ENCODE results near the gene SMG1. TPM values are rescaled to one million over a fixed set of nuclear protein-coding genes. Genes with fewer than 3 reads are reported as not detected.

The SMG1 gene
- total RNA-seq, 1 donor from 2014 or later = 41.2 TPM

DNA sequence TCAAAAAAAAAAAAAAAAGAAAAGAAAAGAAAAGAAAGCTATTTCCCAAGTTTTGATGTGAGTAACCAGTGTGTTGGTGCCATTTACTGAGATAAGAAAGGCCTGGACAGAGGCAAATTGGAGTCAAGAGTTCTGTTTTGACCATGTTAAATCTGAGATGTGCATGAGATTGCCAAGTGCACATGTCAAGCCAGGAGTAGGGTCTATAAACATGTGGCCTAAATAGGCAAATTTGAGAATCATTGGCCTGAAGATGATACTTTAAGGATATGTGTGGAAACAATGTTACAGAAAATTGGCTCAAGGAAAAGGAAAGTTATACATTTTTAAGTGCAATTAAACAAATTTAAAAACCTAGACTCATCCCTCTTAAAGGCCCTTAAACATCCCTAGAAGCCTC is 15.3 kb upstream of the SMG1 start:
- no peak for DNase-seq
- TF ChIP-seq, protein P1, sequence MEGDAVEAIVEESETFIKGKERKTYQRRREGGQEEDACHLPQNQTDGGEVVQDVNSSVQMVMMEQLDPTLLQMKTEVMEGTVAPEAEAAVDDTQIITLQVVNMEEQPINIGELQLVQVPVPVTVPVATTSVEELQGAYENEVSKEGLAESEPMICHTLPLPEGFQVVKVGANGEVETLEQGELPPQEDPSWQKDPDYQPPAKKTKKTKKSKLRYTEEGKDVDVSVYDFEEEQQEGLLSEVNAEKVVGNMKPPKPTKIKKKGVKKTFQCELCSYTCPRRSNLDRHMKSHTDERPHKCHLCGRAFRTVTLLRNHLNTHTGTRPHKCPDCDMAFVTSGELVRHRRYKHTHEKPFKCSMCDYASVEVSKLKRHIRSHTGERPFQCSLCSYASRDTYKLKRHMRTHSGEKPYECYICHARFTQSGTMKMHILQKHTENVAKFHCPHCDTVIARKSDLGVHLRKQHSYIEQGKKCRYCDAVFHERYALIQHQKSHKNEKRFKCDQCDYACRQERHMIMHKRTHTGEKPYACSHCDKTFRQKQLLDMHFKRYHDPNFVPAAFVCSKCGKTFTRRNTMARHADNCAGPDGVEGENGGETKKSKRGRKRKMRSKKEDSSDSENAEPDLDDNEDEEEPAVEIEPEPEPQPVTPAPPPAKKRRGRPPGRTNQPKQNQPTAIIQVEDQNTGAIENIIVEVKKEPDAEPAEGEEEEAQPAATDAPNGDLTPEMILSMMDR (IDR thresholded peaks at IDR 0.05; ENCODE audit: borderline replicate concordance) = no peak
- Histone ChIP-seq H3K9me3 (replicated peaks) (no peaks in the 10 kb centered on the region), H3K27ac (replicated peaks) (no peak overlapping the region), H3K27me3 (ENCODE audit: low read depth) (no peaks in the 10 kb centered on the region), H3K4me1 (peaks cover 3% of the 10 kb centered on the region), H3K4me3 (no peak overlapping the region), H3K36me3 (no peaks in the 10 kb centered on the region)
- intact Hi-C loops (cut with micrococcal nuclease) = no loop called here

DNA sequence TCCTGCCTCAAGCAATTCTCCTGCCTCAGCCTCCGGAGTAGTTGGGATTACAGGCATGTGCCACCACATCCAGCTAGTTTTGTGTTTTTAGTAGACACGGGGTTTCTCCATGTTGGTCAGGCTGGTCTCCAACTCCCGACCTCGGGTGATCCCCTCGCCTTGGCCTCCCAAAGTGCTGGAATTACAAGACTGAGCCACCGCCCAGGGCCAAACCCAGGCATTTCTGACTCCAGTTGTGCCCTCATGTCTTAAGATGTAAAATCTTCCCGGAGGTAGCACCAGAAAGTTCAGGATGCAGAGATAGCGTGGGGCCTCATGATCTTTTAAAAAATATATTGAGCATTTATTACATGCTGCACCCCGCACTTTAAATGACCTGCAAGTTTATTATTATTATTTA is 12.8 kb upstream of the SMG1 start:
- no peak for DNase-seq
- Histone ChIP-seq H3K36me3 (no peaks in the 10 kb centered on the region), H3K4me1 (no peaks in the 10 kb centered on the region), H3K27me3 (ENCODE audit: low read depth) (no peaks in the 10 kb centered on the region), H3K27ac (replicated peaks) (no peak overlapping the region), H3K4me3 (no peak overlapping the region), H3K9me3 (replicated peaks) (no peaks in the 10 kb centered on the region)
- intact Hi-C loops (cut with micrococcal nuclease) = no loop called here
- TF ChIP-seq, protein P1 (IDR thresholded peaks at IDR 0.05; ENCODE audit: borderline replicate concordance) = no peak

DNA sequence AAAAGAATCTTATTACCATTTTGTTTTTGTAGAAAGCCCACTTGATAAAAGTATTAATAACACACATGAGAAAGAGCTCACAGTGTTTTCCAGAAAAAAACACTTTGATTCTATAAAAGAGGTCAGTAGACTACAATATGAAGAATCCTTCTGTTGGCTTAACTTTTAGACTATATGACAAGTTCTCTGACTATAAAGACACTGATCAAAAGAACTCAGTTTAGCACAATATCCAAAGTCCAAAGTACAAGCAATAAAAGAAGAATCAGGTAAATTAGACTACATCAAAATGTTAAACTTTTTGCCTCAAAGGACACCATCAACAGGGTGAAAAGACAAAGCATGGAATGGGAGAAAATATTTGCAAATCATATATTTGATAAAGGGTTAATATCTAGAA is 11.2 kb upstream of the SMG1 start:
- Histone ChIP-seq H3K4me3 (no peak overlapping the region), H3K27me3 (ENCODE audit: low read depth) (no peaks in the 10 kb centered on the region), H3K27ac (replicated peaks) (no peak overlapping the region), H3K9me3 (replicated peaks) (no peaks in the 10 kb centered on the region), H3K36me3 (no peaks in the 10 kb centered on the region), H3K4me1 (peaks cover 10% of the 10 kb centered on the region)
- DNase-seq = no peak
- intact Hi-C loops (cut with micrococcal nuclease) = no loop called here
- TF ChIP-seq, protein P1 (IDR thresholded peaks at IDR 0.05; ENCODE audit: borderline replicate concordance) = no peak

DNA sequence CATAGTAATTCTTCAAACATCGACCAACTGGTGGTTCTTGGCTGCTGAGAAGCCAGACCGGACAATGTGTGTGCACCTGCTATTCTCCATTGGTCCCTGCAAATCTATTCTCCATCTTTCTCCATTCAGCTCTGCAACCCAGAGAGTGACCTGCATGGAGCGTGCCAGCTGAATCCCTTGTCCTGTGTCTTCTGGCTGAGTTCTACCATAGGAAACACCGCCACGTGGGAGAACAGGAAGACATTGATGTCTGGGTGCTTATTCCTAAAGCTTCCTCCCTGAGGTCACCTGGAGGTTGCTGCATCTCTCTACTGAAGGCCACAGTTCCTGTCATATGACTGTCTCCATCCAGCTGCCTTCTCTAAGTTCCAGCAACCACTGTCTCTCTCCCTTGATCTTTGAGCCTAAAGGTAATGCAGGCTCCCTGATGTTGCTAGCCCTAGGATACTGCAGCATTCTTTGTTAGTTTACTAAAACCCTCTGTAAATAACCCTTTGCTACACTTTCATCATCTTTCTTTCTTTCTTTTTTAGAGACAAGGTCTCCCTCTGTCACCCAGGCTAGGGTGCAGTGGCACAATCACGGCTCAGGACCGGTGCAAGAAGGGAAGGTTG is 10.6 kb upstream of the SMG1 start:
- H3K4me3 ChIP-seq = no peak overlapping the region
- TF ChIP-seq, protein P1 (IDR thresholded peaks at IDR 0.05; ENCODE audit: borderline replicate concordance) = no peak
- DNase-seq = no peak
- no peak overlapping the region for H3K27ac ChIP-seq (replicated peaks)
- no peaks in the 10 kb centered on the region for H3K36me3 ChIP-seq
- H3K9me3 ChIP-seq (replicated peaks) = no peaks in the 10 kb centered on the region
- H3K4me1 ChIP-seq = peaks cover 14% of the 10 kb centered on the region
- intact Hi-C loops (cut with micrococcal nuclease) = no loop called here
- no peaks in the 10 kb centered on the region for H3K27me3 ChIP-seq (ENCODE audit: low read depth)

DNA sequence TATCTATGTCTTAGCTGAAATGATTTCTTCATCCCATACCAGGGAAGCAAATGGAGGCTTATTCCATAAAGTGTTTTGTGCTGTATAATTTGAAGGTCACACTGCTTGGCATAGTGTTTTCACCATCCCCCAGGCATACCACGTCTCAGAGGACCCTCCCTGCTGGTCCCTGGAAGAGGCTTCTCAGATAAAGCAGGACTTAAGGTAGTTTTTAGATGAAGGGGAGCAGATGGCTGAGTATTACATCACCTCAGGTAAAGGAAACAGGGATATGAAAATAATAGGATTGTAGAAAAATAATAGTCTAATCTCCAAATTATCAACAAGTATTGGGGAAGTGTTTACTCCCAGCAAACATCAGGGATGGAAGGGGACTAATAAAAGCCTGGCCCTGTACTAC is 7.3 kb upstream of the SMG1 start:
- no peaks in the 10 kb centered on the region for H3K27me3 ChIP-seq (ENCODE audit: low read depth)
- H3K9me3 ChIP-seq (replicated peaks) = no peaks in the 10 kb centered on the region
- intact Hi-C loops (cut with micrococcal nuclease) = no loop called here
- H3K36me3 ChIP-seq = no peaks in the 10 kb centered on the region
- DNase-seq = no peak
- peak overlapping the region; percentile 92 for H3K27ac ChIP-seq (replicated peaks)
- TF ChIP-seq, protein P1 (IDR thresholded peaks at IDR 0.05; ENCODE audit: borderline replicate concordance) = no peak
- H3K4me3 ChIP-seq = no peak overlapping the region
- peaks cover 20% of the 10 kb centered on the region for H3K4me1 ChIP-seq

Data from left ventricle myocardium inferior (tissue), 1 donor.